Activated CD8-positive, alpha-beta memory T cell treated with anti-CD3 and anti-CD28 coated beads for 24 hours (primary cell): Measurements from ENCODE around the gene PCDHA4.
"Not testable (repeated sequence)": the region's sequence is repeated elsewhere in the genome, so short reads cannot be mapped to it uniquely, and the experiment has no call there.

Source experiments
- DNase-seq: peaks from one replicate; pipeline ENCODE4 v3.0.0-alpha.2; 2020

The PCDHA4 gene

GRCh38 chr5:140822281-140822629 lies 15.4 kb downstream of the PCDHA4 start:
- DNase-seq: no peak

- DNase-seq: not testable (repeated sequence)
Measured at GRCh38 chr5:140822969-140823368, 16.1 kb downstream of the PCDHA4 start.

GRCh38 chr5:140823475-140823874 lies 16.6 kb downstream of the PCDHA4 start:
- DNase-seq: no peak

- DNase-seq: no peak
Measured at GRCh38 chr5:140827704-140828361, 21.0 kb downstream of the PCDHA4 start, which contains the start of gene PCDHA6. PCDHA6 (plus strand) TSS chr5:140827960; CDS start chr5:140828092, 132 bp downstream.

- DNase-seq: no peak
Measured at GRCh38 chr5:140828362-140828737, 21.5 kb downstream of the PCDHA4 start.

GRCh38 chr5:140829511-140830501 lies 22.9 kb downstream of the PCDHA4 start:
- not testable (repeated sequence) for DNase-seq

- no peak for DNase-seq
Measured at GRCh38 chr5:140833993-140834392, 27.1 kb downstream of the PCDHA4 start, which contains the start of gene PCDHA7. PCDHA7 (plus strand) TSS chr5:140834269; CDS start chr5:140834384, 115 bp downstream.

- not testable (repeated sequence) for DNase-seq
Measured at GRCh38 chr5:140834439-140835008, 27.7 kb downstream of the PCDHA4 start.

GRCh38 chr5:140835622-140836510 lies 29.0 kb downstream of the PCDHA4 start:
- DNase-seq: no peak

- DNase-seq: no peak
Measured at GRCh38 chr5:140840978-140841962, 34.4 kb downstream of the PCDHA4 start, which contains the start of gene PCDHA8. PCDHA8 (plus strand) TSS chr5:140841187; CDS start chr5:140841322, 135 bp downstream.

- no peak for DNase-seq
Measured at GRCh38 chr5:140842798-140843733, 36.2 kb downstream of the PCDHA4 start.

GRCh38 chr5:140848139-140849102 lies 41.6 kb downstream of the PCDHA4 start, which contains the start of gene PCDHA9:
PCDHA9 (plus strand) TSS chr5:140848382; CDS start chr5:140848496, 114 bp downstream.
- DNase-seq: not testable (repeated sequence)

- DNase-seq: not testable (repeated sequence)
Measured at GRCh38 chr5:140849831-140850634, 43.2 kb downstream of the PCDHA4 start.

GRCh38 chr5:140855772-140856674 lies 49.2 kb downstream of the PCDHA4 start, which contains the start of gene PCDHA10:
PCDHA10 (plus strand) TSS chr5:140855897; CDS start chr5:140856049, 152 bp downstream.
- no peak for DNase-seq

- DNase-seq: no peak
Measured at GRCh38 chr5:140857177-140857986, 50.5 kb downstream of the PCDHA4 start.

- no peak for DNase-seq
Measured at GRCh38 chr5:140857987-140858240, 51.0 kb downstream of the PCDHA4 start.
